SK-N-SH (cell line): Measurements from ENCODE around the gene SENP5.

Experiments used
- EP300 ChIP-seq, 2 experiments: IDR thresholded peaks; 2 replicates each; pipeline versions ENCODE4 v1.4.0 to v1.6.1; 2012; ENCODE audit warnings: borderline replicate concordance in 1 of 2, low read depth in 1 of 2, low read length in 1 of 2
- EZH2phosphoT487 ChIP-seq: fragments of 200-600 bp; sonication (generic); IDR thresholded peaks from 2 replicates; pipeline ENCODE4 v1.6.1; 2017; ENCODE audit warnings: low read depth, mixed run types, mild to moderate bottlenecking, antibody characterized with exemption, moderate library complexity, borderline replicate concordance
- MXI1 ChIP-seq: IDR thresholded peaks from 2 replicates; pipeline ENCODE4 v1.6.1; 2012; ENCODE audit warnings: mild to moderate bottlenecking, low read depth, low read length, improper control_type of control experiment
- RFX5 ChIP-seq: IDR thresholded peaks from 2 replicates; pipeline ENCODE4 v1.6.1; 2012; ENCODE audit warnings: mild to moderate bottlenecking, improper control_type of control experiment, low read length
- TF ChIP-seq, protein P1 (sequence below): fragments of 200-600 bp; sonication (generic); IDR thresholded peaks from 2 replicates; pipeline ENCODE4 v1.6.1; 2017; ENCODE audit warnings: antibody characterized with exemption, mild to moderate bottlenecking, moderate library complexity

- no peak for TF ChIP-seq RFX5
- TF ChIP-seq, protein P1, sequence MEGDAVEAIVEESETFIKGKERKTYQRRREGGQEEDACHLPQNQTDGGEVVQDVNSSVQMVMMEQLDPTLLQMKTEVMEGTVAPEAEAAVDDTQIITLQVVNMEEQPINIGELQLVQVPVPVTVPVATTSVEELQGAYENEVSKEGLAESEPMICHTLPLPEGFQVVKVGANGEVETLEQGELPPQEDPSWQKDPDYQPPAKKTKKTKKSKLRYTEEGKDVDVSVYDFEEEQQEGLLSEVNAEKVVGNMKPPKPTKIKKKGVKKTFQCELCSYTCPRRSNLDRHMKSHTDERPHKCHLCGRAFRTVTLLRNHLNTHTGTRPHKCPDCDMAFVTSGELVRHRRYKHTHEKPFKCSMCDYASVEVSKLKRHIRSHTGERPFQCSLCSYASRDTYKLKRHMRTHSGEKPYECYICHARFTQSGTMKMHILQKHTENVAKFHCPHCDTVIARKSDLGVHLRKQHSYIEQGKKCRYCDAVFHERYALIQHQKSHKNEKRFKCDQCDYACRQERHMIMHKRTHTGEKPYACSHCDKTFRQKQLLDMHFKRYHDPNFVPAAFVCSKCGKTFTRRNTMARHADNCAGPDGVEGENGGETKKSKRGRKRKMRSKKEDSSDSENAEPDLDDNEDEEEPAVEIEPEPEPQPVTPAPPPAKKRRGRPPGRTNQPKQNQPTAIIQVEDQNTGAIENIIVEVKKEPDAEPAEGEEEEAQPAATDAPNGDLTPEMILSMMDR: no peak
- no peak for TF ChIP-seq EZH2phosphoT487
- no peak for TF ChIP-seq EP300 (IDR thresholded peaks at IDR 0.05; ENCODE audit: borderline replicate concordance in 1 of 2, low read depth in 1 of 2, low read length in 1 of 2)
- no peak for TF ChIP-seq MXI1
These were observed 109.2 kb downstream of the SENP5 start for GRCh38 chr3:196976941-196977340.
